ENCODE measurements around the gene SNX13.

Gene SNX13

GRCh38 chr7:17944720-17945119 is 4.4 kb upstream of the SNX13 start:
- DNase-seq (ENCODE audit: low read depth): no peak

- DNase-seq (ENCODE audit: low read depth): no peak
Measured at GRCh38 chr7:17943006-17943405, 2.7 kb upstream of the SNX13 start.

DNA sequence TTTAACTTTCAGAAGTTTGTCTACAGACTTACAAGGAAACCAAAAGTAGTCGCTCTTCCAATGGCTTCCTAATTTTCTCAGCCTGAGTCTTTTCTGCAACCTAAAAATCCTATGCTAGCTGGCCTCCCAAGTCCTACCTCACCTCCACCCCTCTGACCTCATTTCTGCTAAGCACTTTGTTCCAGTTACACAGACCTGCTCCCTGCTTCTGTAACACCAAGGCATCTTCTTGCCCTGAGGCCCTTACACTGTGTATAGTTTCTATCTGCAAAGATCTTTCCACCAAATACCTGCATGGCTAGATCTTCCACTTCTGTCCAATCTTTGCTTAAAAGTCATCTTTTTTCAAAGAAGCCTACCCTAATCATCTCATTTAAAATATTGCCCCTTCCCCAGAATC is 1.9 kb upstream of the SNX13 start:
- DNase-seq (ENCODE audit: low read depth): no peak

GRCh38 chr7:17940951-17941431 is 697 bp upstream of the SNX13 start:
- DNase-seq (ENCODE audit: low read depth): no peak

- DNase-seq (ENCODE audit: low read depth): no peak
Measured at GRCh38 chr7:17939606-17940301, 540 bp downstream of the SNX13 start.

DNA sequence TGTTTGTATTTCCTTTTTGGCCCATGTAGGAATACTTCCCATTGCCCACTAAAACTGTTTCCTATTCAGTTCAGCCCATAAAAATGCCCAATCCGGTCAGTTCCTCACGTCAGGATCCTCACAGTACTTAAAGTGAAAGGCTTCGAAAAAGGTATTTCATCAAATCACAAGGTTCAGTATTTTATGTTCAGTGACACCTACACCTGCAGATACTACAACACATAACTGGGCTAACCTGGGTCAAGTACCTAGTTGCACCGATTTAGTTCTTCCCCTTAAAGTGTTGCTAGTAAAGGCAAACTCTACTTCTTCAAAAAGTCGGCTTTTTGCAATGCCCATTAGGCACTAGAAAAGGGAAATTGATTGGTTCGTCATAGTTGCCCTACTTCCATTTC is 1.1 kb downstream of the SNX13 start:
- DNase-seq (ENCODE audit: low read depth): no peak

GRCh38 chr7:17937506-17938120 is 2.7 kb downstream of the SNX13 start:
- no peak for DNase-seq (ENCODE audit: low read depth)

GRCh38 chr7:17936321-17936720 is 4.0 kb downstream of the SNX13 start:
- DNase-seq (ENCODE audit: low read depth): no peak

DNA sequence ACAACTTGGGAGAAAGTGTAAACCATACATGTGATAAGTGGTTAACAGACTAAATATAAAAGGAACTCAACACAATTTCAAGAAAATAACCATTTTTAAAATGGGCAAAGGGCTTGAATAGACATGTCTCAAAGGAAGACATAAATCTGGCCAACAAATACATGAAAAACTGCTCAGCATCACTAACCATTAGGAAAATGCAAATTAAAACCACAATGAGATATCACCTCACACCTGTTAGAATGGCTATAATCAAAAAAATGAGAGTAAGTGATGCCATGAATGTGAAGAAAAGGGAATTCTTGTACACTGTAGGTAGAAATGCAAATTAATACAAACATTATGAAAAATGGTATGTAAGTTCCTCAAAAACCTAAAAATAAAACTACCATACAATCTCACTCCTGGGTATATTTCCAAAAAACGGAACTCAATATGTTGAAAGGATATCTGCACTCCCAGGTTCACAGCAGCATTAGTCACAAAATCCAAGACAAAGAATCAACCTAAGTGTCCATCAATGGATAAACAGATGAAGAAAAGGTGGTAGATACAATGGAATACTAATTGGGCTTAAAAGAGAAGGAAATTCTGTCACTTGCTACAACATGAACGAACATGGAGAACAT is 5.6 kb downstream of the SNX13 start:
- DNase-seq (ENCODE audit: low read depth): no peak

- no peak for DNase-seq (ENCODE audit: low read depth)
Measured at GRCh38 chr7:17934094-17934493, 6.2 kb downstream of the SNX13 start.

DNA sequence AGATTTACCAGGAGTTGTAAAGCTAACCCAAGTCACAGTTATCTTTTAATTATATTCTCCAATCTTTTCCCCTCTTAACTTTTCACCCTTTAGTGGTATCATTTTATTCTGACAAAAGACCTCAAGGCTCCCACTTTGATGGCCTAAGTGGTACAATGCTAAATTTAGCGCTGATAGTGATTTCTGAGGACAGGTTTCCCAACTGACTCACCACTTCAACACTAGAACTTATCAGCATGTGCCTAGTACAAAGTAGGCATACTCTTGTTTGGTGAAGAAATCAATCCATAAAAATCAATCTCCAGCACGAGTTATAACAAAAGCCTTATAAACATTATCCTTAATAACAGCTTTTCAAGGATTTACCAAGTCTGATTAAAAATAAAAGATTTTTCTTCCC is 7.5 kb downstream of the SNX13 start:
- no peak for DNase-seq (ENCODE audit: low read depth)

- no peak for DNase-seq (ENCODE audit: low read depth)
Measured at GRCh38 chr7:17931069-17931468, 9.2 kb downstream of the SNX13 start.

GRCh38 chr7:17930546-17930945 is 9.7 kb downstream of the SNX13 start:
- no peak for DNase-seq (ENCODE audit: low read depth)

DNA sequence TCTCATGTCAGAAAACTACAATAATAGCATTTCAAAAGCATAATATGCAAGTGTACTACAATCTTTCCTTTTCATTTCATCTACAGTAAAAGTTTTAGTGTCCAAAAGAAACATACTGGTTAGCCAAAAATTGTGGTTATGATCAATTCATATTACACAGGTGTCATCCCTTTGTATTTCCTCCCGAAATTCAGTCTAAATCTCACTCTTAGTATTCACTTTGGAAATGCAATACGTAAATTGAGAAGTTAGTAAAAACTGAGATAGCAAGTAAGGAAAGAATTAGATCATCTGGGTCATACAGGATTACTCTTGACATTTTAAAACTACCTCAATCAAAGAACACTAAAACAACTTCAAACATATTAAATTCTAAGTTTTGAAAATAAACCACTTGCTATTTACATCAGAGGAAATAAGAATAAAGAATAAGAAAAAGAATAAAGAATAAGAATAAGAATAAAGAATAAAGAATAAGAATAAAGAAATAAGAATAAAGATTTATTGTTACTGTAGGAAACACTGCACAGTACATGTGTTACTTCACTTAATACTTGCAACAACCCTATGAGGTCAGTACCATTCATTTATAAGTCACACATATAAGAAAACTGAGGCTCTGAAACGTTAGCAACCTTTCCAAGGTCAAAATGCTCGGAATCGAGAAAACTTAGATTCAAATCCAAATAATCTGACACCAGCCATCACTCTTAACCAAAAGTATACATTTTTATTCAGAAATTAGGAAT is 10.5 kb downstream of the SNX13 start:
- no peak for DNase-seq (ENCODE audit: low read depth)

- DNase-seq (ENCODE audit: low read depth): no peak
Measured at GRCh38 chr7:17928055-17928454, 12.2 kb downstream of the SNX13 start.

DNA sequence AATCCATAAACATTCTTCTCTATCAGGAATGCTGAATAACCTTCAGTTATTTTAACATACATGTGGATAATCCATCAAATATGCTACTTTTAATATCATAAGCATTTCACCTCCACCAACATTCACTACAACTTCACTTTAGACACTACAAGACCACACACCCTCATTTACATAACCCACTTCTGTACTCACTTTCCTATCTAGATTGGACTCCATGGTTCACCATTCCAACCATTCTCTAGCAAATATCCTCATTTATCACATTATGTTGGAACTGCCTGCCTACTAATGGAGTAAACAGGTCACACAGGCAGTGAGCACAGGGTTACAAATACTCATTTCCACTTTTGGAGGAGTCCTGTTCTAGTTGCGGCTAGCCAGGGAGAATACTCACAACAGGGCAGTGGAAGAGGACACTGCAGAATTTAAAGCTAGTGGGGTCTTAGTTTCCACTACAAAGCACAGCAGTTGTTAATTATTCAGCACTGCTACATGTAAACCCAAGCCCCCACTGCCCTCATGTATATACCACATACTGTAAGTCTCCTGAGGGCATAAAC is 18.4 kb downstream of the SNX13 start:
- DNase-seq (ENCODE audit: low read depth): no peak

GRCh38 chr7:17917842-17918241 is 22.5 kb downstream of the SNX13 start:
- no peak for DNase-seq (ENCODE audit: low read depth)

DNA sequence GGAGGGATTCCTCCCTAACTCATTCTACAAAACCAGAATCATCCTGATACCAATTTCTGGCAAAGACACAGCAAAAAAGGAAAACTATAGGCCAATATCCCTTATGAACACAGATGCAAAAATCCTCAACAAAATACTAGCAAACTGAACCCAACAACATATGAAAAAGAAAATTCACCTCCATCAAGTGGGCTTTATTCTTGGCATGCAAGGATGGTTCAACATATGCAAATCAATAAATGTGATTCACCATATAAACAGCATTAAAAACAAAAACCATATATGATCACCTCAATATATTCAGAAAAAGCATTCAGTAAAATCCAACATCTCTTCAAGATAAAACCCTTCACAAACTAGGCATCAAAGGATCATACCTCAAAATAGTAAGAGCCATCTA is 23.5 kb downstream of the SNX13 start:
- DNase-seq (ENCODE audit: low read depth): no peak

DNA sequence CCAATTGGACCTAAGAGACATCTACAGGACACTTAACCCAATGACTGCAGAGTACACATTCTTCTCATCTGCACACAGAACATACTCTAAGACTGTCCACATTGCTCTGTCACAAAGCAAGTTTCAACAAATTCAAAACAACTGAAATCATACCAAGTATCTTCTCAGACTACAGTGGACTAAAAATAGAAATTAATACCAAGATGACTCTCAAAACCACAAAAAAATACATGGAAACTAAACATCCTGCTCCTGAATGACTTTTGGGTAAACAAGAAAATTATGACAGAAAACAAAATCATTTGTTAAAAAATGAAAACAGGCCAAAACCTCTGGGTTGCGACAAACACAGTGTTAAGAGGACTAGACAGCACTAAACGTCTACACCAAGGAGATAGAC is 24.5 kb downstream of the SNX13 start:
- no peak for DNase-seq (ENCODE audit: low read depth)

- DNase-seq (ENCODE audit: low read depth): no peak
Measured at GRCh38 chr7:17915168-17915567, 25.1 kb downstream of the SNX13 start.

GRCh38 chr7:17913250-17913649 is 27.0 kb downstream of the SNX13 start:
- DNase-seq (ENCODE audit: low read depth): no peak

DNA sequence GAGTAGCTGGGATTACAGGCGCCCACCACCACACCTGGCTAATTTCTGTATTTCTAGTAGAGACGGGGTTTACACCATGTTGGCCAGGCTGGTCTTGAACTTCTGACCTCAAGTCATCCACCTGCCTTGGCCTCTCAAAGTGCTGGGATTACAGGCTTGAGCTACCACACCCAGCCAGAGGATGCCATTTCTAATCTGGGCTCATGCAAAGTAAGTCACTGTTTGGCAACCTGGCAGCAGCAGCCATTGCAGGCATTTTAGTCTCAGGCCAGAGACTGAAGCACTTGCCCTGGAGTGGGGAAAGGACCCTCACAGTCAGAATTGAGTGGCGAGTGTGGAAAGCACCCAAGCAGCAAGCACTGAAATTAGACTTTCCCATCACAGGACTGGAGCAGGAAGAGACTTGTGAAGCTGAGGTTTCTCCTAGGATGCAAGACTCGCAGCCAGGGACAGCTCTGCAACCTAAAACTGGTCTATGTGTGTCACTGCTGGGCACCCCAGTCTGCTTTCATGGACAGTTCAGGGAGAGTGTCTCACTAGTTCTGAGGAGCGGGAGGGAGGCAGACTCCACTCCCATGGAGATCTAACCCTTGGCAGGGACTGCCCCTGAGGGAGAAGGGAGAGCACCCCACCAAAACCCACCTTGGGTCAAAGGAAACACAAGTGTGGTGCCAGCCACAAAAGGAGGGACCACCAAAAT is 27.6 kb downstream of the SNX13 start:
- no peak for DNase-seq (ENCODE audit: low read depth)
